Suprapubic skin (tissue), 4 donors: ENCODE measurements around the gene GTPBP10. TPM values are rescaled to one million over a fixed set of nuclear protein-coding genes. Genes with fewer than 3 reads are reported as not detected.

ENCODE experiments used
- DNase-seq, 2 donors: peaks; one replicate each; pipeline ENCODE4 v3.0.0-alpha.2; 2019; ENCODE audit warnings: low spot score in 2 of 2
- H3K27ac ChIP-seq: fragments of 200-600 bp; sonication (generic); one replicate; pipeline ENCODE4 v1.5.1; 2019
- H3K27me3 ChIP-seq: fragments of 200-600 bp; sonication (generic); one replicate; pipeline ENCODE4 v1.5.1; 2019
- H3K36me3 ChIP-seq: fragments of 200-600 bp; sonication (generic); one replicate; pipeline ENCODE4 v1.5.1; 2019
- H3K4me1 ChIP-seq: fragments of 200-600 bp; sonication (generic); one replicate; pipeline ENCODE4 v1.5.1; 2019
- H3K4me3 ChIP-seq: fragments of 200-600 bp; sonication (generic); one replicate; pipeline ENCODE4 v1.5.1; 2019; ENCODE audit warnings: mild to moderate bottlenecking
- H3K9me3 ChIP-seq: fragments of 200-600 bp; sonication (generic); one replicate; pipeline ENCODE4 v1.5.1; 2019
- CTCF ChIP-seq, 2 donors: fragments of 200-600 bp in 1 of 2; fragments of 450-650 bp in 1 of 2; sonication (generic) in 1 of 2; IDR thresholded peaks; one replicate each; pipeline ENCODE4 v1.5.1; 2016 to 2019; ENCODE audit warnings: antibody characterized with exemption in 2 of 2, mild to moderate bottlenecking in 1 of 2, moderate library complexity in 1 of 2
- EP300 ChIP-seq: sonication (generic); formaldehyde crosslinking; IDR thresholded peaks from one replicate; pipeline ENCODE4 v1.6.1; 2017; ENCODE audit warnings: antibody characterized with exemption
- POLR2A ChIP-seq, 2 donors: fragments of 450-650 bp; IDR thresholded peaks; one replicate each; pipeline ENCODE4 v1.6.1; 2017; ENCODE audit warnings: antibody characterized with exemption in 2 of 2, mild to moderate bottlenecking in 2 of 2, moderate library complexity in 2 of 2
- POLR2AphosphoS5 ChIP-seq, 3 donors: sonication (generic); formaldehyde crosslinking; IDR thresholded peaks; one replicate each; pipeline ENCODE4 v1.6.1; 2017; ENCODE audit warnings: antibody characterized with exemption in 3 of 3
- WGBS: methylation state at CpG from one replicate; pipeline ENCODE4 v1.1.5; 2018; 5-methylcytosine and 5-hydroxymethylcytosine counted together
- total RNA-seq, 4 donors: library from RNA; depleted of rRNA; stranded (reverse); fragments of >200 nt; gene quantifications; one replicate each; pipeline ENCODE4 v1.1.0, GENCODE V29; 2016

Gene GTPBP10
- total RNA-seq, 4 donors from 2014 or later: 10.5 to 35.6 (median 13.7) TPM

GRCh38 chr7:90432752-90433151 lies 86.2 kb downstream of the GTPBP10 start:
- Histone ChIP-seq H3K27me3 (no peaks in the 10 kb centered on the region), H3K4me1 (no peaks in the 10 kb centered on the region), H3K36me3 (no peaks in the 10 kb centered on the region), H3K9me3 (peaks cover 5% of the 10 kb centered on the region), H3K4me3 (no peak overlapping the region), H3K27ac (no peak overlapping the region)
- no peak for DNase-seq
- WGBS: 55% methylated on average over 4 of the region's 10 CpGs
- no peak for TF ChIP-seq POLR2AphosphoS5 (IDR thresholded peaks at IDR 0.05)
- no peak for TF ChIP-seq CTCF (IDR thresholded peaks at IDR 0.05)
- no peak for TF ChIP-seq EP300
- TF ChIP-seq POLR2A (IDR thresholded peaks at IDR 0.05): no peak

GRCh38 chr7:90433221-90433620 lies 86.7 kb downstream of the GTPBP10 start:
- Histone ChIP-seq H3K4me3 (no peak overlapping the region), H3K4me1 (no peaks in the 10 kb centered on the region), H3K27ac (no peak overlapping the region), H3K9me3 (peaks cover 5% of the 10 kb centered on the region), H3K36me3 (no peaks in the 10 kb centered on the region), H3K27me3 (no peaks in the 10 kb centered on the region)
- WGBS: 60% methylated on average over 1 of the region's 3 CpGs
- no peak for TF ChIP-seq POLR2AphosphoS5 (IDR thresholded peaks at IDR 0.05)
- no peak for TF ChIP-seq EP300
- TF ChIP-seq POLR2A (IDR thresholded peaks at IDR 0.05): no peak
- TF ChIP-seq CTCF (IDR thresholded peaks at IDR 0.05): no peak
- no peak for DNase-seq

Other genes with a start within 250 kb of the GTPBP10 start
- 1 to 10 TPM; 1.5 to 6.0 (median 3.1) TPM for gene STEAP1, start 192.2 kb upstream of the GTPBP10 start, total RNA-seq
- gene STEAP2, start 135.0 kb upstream of the GTPBP10 start, total RNA-seq: 10 to 100 TPM in 1 of 4 donors, 1 to 10 TPM in 3; 2.9 to 13.2 (median 3.9) TPM
- gene CFAP69, start 101.5 kb upstream of the GTPBP10 start, total RNA-seq: 1 to 10 TPM; 1.3 to 9.8 (median 4.7) TPM
- gene FAM237B, start 25.4 kb upstream of the GTPBP10 start, total RNA-seq: not detected
- 10 to 100 TPM in 3 of 4 donors, 1 to 10 TPM in 1; 9.8 to 24.2 (median 17.7) TPM for gene CLDN12, start 56.7 kb downstream of the GTPBP10 start, total RNA-seq
- not detected for gene PTTG1IP2, start 122.9 kb downstream of the GTPBP10 start, total RNA-seq
- 1 to 10 TPM; 3.5 to 5.1 (median 3.9) TPM for gene CDK14, start 249.6 kb downstream of the GTPBP10 start, total RNA-seq